ENCODE measurements around the gene CSNK1D.

The CSNK1D gene

GRCh38 chr17:82238472-82239201 lies 34.9 kb downstream of the CSNK1D start:
- DNase-seq, result no peak

- DNase-seq, result no peak
Observed at GRCh38 chr17:82237746-82238471, 35.6 kb downstream of the CSNK1D start.

GRCh38 chr17:82237083-82237745 lies 36.3 kb downstream of the CSNK1D start:
- no peak for DNase-seq

GRCh38 chr17:82236142-82236971 lies 37.1 kb downstream of the CSNK1D start:
- DNase-seq, result peak; percentile 87

DNA sequence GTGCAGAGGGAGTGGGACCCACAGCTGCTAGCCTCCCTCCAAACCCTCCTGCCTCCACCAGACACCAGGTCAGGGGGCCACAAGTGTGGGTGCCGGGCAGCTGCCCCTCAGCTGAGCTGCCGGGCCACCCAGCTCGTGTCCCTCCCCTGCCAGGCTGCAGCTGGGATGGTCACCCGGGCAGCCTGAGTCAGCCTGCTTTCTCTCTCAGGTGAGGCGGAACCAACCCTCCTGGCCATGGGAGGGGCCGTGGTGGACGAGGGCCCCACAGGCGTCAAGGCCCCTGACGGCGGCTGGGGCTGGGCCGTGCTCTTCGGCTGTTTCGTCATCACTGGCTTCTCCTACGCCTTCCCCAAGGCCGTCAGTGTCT lies 37.7 kb downstream of the CSNK1D start:
- DNase-seq, result no peak

DNA sequence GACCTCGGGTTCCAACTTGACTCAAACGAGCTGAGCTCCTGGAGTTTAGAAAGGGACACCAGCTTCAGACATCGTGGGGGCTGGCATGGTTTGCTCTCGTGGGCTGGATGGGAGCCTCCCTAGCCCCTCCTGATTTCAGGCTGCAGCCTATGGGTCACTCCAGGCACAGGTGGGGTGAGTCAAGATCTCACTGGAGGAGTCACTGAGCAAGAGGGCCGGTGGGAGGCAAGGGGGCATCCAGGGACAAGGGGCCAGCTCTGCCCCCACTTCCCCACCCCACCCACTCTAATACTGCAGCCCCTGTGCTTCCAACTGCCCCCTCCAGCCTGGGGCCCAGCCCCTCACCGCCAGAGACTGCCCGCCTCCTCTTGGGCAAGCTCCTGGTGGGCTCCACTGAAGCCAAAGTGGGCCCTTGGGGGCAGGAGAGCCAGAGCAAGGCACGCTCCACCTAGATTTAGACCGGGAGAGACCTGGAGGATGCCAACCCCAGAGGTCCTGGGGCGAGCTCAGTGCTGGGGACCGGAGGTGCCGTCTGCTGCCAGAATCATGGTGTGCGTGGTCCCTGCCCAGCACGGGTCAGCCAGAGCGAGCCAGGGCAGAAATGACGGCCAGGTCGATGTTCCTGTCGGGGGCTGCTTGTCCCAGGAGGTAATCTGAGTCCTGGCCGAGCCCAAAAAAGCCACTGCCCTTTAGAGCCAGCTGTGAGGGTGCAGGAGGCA lies 38.3 kb downstream of the CSNK1D start:
- no peak for DNase-seq

- peak; percentile 88 for DNase-seq
Observed at GRCh38 chr17:82234211-82235055, 39.1 kb downstream of the CSNK1D start.

- DNase-seq, result no peak
Observed at GRCh38 chr17:82232876-82233785, 40.4 kb downstream of the CSNK1D start.

DNA sequence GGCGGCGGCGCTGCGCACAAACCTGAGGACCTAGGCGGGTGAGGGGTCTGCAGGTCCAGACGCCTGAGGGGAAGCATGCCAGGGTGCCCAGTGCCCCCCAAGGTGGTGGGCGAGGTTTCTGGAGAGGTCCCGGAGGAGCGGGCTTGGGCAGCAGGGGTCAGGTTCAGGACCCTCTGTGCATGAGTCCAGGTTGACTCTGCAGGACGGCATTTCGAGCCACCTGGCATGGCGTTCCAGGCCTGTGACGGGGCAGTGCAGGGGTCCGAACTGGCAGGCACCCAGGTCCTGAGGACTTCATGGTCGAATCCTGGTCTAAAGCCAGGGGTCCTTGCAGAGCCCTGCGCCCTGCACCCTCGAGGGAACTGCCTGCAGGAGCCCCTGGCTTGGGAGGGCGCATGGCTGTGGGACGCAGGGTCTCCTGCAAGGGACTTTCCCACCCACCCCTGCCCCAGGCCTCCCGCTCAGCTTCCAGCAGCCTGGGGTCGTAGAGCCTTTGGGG lies 41.1 kb downstream of the CSNK1D start:
- no peak for DNase-seq

GRCh38 chr17:82231562-82232321 lies 41.8 kb downstream of the CSNK1D start:
- peak; percentile 95 for DNase-seq

- no peak for DNase-seq
Observed at GRCh38 chr17:82231312-82231561, 42.3 kb downstream of the CSNK1D start.

DNA sequence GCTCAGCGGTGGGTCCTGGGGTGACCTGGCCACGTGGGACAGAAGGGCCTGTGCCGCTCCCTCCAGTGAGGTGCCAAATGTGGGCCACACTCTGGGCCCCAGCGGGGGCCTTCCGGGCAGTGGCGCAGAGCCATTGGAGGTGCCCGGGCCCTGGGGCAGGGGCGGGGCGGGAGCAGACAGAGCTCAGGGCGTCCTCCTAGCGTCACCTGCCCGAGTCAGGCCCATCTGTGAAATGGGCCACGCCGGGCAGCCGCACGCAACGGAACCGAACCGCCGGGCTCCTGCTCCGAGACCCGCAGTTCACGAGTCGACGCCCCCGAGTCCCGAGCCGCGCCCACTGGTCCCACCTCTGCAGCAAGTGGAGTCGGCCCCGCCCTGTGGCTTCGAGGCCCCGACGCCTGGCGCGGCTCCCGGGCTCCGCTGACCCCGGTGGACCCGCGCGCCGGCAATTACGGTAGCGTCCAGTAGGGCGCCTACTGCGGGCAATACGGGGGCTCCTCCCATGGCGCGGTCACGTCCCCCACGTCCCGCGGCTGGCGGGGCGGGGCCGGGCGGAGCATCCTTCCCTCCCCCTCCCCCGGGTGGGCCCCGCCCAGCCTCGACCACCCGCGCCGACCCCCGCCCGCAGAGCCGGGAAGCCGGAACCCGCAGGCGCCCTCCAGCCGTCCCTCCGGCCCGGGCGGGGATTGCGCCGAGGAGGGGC lies 42.7 kb downstream of the CSNK1D start:
- DNase-seq, result peak; percentile 92

DNA sequence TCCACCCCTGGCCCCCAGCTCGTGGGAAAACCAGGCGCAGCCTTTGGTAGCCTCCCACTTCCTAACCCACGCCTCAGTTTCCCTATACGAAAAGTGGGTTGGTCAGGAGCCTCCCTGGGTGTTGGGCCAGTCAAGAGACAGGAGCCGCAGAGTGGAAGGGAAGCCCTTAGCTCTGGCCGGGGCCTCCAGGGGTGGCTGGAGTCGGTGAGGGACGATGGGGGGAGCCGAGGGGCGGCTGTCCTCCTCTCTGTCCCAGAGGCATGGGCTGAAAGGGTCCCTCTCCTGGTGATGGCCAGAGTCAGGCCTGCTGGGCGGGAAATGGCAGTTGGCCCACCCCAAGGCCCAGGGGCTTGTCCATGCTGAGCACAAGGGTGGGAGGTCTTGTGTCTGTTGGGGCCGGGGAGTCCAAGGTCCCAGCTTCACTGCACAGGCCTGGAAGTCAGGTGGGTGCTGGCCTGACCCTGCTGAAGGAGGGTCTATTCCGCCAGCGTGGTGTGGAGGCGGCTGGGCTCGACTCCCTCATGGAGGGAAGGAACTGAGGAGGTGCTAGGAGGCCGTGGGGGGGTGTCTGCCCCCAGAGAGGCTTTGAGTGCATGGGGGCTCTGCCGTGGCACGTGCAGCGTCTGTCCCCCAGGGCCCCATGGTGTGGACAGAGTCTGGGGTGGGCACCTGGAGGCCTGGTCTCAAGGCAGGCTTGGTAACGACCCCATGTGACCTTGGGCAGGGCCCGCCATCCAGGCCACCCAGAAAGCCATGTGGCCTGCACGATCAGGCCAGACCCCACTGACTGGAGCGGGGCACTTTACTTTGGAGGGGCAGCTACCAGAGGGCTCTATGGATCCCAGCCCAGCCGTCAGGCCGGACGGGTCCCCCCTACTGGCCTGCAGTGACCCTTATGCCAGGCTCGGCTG lies 43.5 kb downstream of the CSNK1D start:
- DNase-seq, result no peak

DNA sequence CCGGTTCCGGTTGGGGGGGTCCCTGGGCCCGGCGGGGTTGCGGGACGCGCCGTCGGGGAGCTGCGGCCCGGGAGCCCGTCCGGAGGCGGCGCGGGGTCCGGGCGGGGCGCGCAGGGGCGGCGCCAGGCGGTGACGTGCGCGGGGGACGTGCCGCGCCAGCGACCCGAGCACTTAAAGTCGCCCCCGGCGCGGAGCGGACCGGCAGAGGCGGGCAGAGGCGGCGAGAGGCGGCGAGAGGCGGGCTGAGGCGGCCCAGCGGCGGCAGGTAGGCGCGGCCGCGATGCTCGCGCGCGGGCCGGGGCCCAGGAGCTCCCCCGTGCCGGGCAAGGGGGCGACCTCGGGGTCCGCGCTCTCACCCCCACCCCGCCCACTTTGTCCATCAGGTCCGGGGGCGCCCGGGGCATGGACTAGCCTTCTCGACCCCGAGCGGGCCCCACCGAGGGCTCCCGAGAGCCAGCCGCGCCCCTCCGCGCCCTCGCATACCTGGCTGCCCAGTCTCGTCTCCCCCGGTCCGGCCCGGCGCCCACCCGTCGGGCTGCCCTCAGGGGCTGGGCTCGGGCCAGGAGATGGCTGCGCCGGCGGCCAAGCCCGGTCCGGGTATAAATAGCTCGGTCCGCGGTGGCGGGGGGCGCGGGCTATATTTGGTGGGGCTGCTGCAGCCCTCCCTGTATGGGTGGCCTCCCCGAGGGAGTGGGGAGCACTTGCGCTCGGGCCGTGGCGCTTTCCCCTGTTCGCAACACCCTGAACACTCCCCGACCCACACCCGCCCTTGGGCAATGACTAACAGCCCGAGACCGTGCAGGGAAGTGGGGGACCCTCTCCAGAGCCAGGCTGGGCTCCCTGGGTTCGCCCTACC lies 44.4 kb downstream of the CSNK1D start, which contains the start of gene SLC16A3:
Gene SLC16A3, plus strand, starts transcription at position 201 of the 856 bp plus-strand sequence. CDS start 6,967 bp downstream, outside the sequence.
- DNase-seq, result peak; percentile 87

DNA sequence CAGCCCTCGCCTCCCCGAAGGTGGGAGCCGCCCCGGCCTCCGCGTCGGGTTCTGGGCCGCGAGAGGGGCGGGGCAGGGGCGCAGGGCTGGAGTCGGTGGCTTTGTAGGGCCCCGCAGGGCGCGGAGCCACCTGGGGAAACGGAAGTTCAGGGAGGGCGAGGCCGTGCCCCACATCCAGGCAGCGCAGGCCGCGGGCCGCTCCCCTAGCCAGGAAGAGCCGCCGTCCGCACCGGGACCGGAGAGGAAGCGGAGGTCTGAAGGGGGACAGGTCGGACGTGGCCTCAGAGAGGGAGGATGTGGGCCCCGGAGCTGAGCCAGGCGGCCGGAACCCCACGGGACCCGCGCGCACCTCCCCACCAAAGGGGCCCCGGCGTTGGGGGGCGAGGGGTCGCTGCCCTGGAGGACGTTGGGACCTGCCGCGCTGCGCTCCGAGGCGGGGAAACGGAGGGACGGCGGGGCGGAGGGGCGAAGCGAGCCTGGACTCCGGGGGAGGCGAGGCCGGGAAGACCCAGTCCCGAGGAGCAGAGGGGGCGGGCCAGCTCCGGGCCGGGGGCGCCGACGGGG lies 45.1 kb downstream of the CSNK1D start:
- no peak for DNase-seq

DNA sequence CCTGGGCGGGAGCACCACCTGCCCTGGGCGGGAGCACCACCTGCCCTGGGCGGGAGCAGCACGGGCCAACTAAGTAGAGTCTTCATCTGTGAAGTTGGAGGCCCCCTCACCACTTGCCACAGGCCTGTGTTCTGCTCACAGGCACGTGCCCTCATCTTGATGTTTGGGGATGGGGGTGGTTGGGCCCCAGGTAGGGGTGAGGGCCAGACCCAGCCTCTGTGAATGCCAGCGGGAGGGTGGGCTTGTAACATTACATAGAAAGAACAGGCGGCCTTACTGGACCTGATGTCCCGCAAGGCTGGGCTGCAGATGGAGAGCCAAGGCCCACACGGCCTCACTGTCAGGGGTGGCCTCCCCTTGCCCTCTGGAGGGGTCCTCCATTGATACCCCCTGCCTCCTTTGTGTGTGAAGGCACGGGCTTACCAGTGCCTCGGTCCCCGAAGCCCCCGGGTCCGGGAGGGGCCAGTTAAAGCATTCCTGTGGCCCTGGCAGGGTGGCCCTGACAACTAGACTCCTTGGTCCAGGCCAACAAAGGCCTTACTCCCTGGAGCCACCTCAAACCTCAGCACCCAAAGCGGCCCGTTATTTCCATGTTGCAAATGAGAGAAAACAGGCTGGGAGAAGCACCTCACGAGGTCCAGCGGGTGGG lies 45.7 kb downstream of the CSNK1D start:
- no peak for DNase-seq
